HepG2 (cell line): Measurements from ENCODE around the gene ZNF627. TPM values are rescaled to one million over a fixed set of nuclear protein-coding genes. Genes with fewer than 3 reads are reported as not detected.
A peak's percentile ranks its signal among the peaks of the same experiment; 100 is the strongest.

Experiments used
- ATF2 ChIP-seq: sonication (generic); formaldehyde crosslinking; IDR thresholded peaks from 2 replicates; pipeline ENCODE4 v1.4.0; 2020; ENCODE audit warnings: missing genetic modification reagents
- ATF5 ChIP-seq: sonication (generic); formaldehyde crosslinking; IDR thresholded peaks from 2 replicates; pipeline ENCODE4 v1.4.0; 2020; ENCODE audit warnings: mild to moderate bottlenecking, low read depth, missing genetic modification reagents
- CBX2 ChIP-seq, 2 experiments: fragments of 200-600 bp in 1 of 2; sonication (generic); formaldehyde crosslinking in 1 of 2; IDR thresholded peaks; 2 replicates each; pipeline versions ENCODE4 v1.7.0 to v1.8.1; 2018 to 2022; ENCODE audit warnings: low read depth in 2 of 2, low read length in 1 of 2, mild to moderate bottlenecking in 1 of 2, missing genetic modification reagents in 1 of 2
- HNRNPLL ChIP-seq: fragments of 200-400 bp; formaldehyde crosslinking; IDR thresholded peaks from 2 replicates; pipeline ENCODE4 v1.6.1; 2017; ENCODE audit warnings: mild to moderate bottlenecking, low read depth, low read length; ENCODE audit not compliant: poor library complexity, severe bottlenecking
- HOXA3 ChIP-seq: sonication (generic); formaldehyde crosslinking; IDR thresholded peaks from 2 replicates; pipeline ENCODE4 v1.5.0; 2020; ENCODE audit warnings: missing genetic modification reagents
- KDM2A ChIP-seq: sonication (generic); formaldehyde crosslinking; IDR thresholded peaks from 2 replicates; pipeline ENCODE4 v1.4.0; 2020; ENCODE audit warnings: low read depth, missing genetic modification reagents, borderline replicate concordance
- RARG ChIP-seq: sonication (generic); formaldehyde crosslinking; IDR thresholded peaks from 2 replicates; pipeline ENCODE4 v1.4.0; 2020; ENCODE audit warnings: low read depth, mild to moderate bottlenecking, missing genetic modification reagents
- ZBTB38 ChIP-seq: sonication (generic); formaldehyde crosslinking; IDR thresholded peaks from 2 replicates; pipeline ENCODE4 v1.5.1; 2020; ENCODE audit warnings: mild to moderate bottlenecking, missing genetic modification reagents
- ZBTB4 ChIP-seq: sonication (generic); formaldehyde crosslinking; IDR thresholded peaks from 2 replicates; pipeline ENCODE4 v1.4.0; 2020; ENCODE audit warnings: missing genetic modification reagents, mild to moderate bottlenecking, borderline replicate concordance
- ZGPAT ChIP-seq: IDR thresholded peaks from 2 replicates; pipeline ENCODE4 v1.6.1; 2016; ENCODE audit warnings: mild to moderate bottlenecking
- ZNF138 ChIP-seq: sonication (generic); formaldehyde crosslinking; IDR thresholded peaks from 2 replicates; pipeline ENCODE4 v1.5.0; 2020; ENCODE audit warnings: mild to moderate bottlenecking, low read depth, missing genetic modification reagents
- ZNF547 ChIP-seq: sonication (generic); formaldehyde crosslinking; IDR thresholded peaks from 2 replicates; pipeline ENCODE4 v1.5.1; 2020; ENCODE audit warnings: mild to moderate bottlenecking, missing genetic modification reagents
- ZNF639 ChIP-seq: conservative IDR thresholded peaks from 2 replicates; pipeline ENCODE4 v1.6.1; 2018; ENCODE audit warnings: missing genetic modification reagents
- ZNF749 ChIP-seq: sonication (generic); formaldehyde crosslinking; IDR thresholded peaks from 2 replicates; pipeline ENCODE4 v1.8.0; 2022; ENCODE audit warnings: mild to moderate bottlenecking, missing genetic modification reagents, moderate library complexity, borderline replicate concordance
- polyA plus RNA-seq, 8 experiments: library from polyadenylated mRNA; depleted of rRNA in 3 of 8; stranded (reverse) in 7 of 8; unstranded in 1 of 8; fragments of >200 nt; fragmentation: Illumina TruSeq in 4 of 8; extraction: Trizol in 4 of 8; gene quantifications; 2 replicates each; pipeline versions ENCODE4 v1.2.1 to v1.2.3, GENCODE V29; 2011 to 2016; ENCODE audit warnings: low read depth in 4 of 8, missing spikeins in 1 of 8, mixed read lengths in 1 of 8; ENCODE audit not compliant: insufficient read depth in 1 of 8
- total RNA-seq, 5 experiments: library from RNA; depleted of rRNA; stranded (reverse); fragments of >200 nt; fragmentation: Illumina TruSeq; extraction: Trizol; gene quantifications; 2 replicates each; pipeline ENCODE4 v1.2.3, GENCODE V29; 2016; ENCODE audit warnings: low read depth in 1 of 5

The ZNF627 gene
- total and polyA plus RNA-seq, 2 of the 13 experiments (the other 11 are each of a cell fraction or from before 2014, with no cell fraction given) = 4.2 to 12.7 TPM

DNA sequence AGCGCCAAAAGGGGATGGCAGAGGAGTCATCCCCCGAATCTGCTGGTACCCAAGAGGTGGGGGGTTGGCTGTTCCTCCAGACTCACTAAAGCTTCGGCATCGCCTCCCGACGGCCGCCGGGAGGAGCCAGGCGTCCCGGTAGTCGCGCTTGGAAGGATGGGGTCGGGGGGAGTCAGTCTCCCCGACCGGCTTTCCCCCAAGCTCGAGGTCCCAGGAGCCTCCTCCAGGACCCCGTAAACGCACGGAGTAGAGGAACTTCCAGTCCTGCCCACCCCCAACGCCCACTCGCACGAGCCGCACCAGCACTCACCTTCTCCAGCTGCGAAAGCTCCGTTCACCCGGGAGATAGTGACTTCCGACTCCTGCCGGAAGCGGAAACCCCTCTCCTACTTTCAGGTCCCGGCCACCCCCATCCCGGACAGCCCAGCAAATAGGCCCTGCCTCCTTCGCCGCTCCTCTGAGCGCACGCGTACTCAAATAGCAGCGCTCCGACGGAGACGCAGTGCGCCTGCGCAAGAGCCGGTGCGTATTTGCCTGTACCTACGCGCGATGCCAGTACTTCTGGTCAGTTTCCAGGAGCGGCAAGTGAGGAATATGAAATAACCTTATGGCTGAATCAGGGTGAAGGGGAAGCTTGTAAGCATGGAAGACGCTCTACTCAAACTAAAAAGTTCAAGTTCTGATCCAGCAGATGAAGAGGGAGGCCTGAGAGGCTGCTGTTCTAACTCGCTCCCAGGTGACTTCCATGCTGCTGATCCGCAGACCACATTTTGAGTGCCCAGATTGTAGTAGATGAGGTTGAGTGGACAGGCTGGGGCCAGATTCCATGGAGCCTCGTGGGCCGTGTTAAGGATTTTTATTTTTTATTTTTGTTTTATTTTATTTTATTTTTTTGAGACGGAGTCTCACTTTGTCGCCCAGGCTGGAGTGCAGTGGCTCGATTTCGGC is 38.1 kb upstream of the ZNF627 start, which contains the start of gene ELOF1 (continued):
- TF ChIP-seq ATF2 = peak; percentile 31; the same call in 1 of the 2 replicates
- TF ChIP-seq ZBTB4 (CRISPR knock-in tag) = no peak
- TF ChIP-seq KDM2A (CRISPR knock-in tag) = peak; percentile 56; the same call in 1 of the 2 replicates
- TF ChIP-seq CBX2 (IDR thresholded peaks at IDR 0.05; ENCODE audit: low read depth, low read length) = no peak
- no peak for TF ChIP-seq CBX2 (CRISPR knock-in tag; IDR thresholded peaks at IDR 0.05; ENCODE audit: low read depth)
- no peak for TF ChIP-seq ATF5 (CRISPR knock-in tag)
- peak; percentile 43; the same call in 1 of the 2 replicates for TF ChIP-seq ZNF547 (CRISPR knock-in tag)
- no peak for TF ChIP-seq ZNF639
- peak; percentile 31; the same call in 1 of the 2 replicates for TF ChIP-seq ZBTB38 (CRISPR knock-in tag)
- peak; percentile 33; the same call in 1 of the 2 replicates for TF ChIP-seq HOXA3 (CRISPR knock-in tag)
- TF ChIP-seq HNRNPLL = peak; percentile 99
- no peak for TF ChIP-seq ZNF749 (CRISPR knock-in tag)
- TF ChIP-seq ZGPAT (CRISPR knock-in tag) = peak; percentile 51; the same call in 1 of the 2 replicates
- TF ChIP-seq ZNF138 (CRISPR knock-in tag) = no peak
- TF ChIP-seq RARG (CRISPR knock-in tag) = no peak
